ENCODE measurements around the gene PGRMC1.

PGRMC1 gene

DNA sequence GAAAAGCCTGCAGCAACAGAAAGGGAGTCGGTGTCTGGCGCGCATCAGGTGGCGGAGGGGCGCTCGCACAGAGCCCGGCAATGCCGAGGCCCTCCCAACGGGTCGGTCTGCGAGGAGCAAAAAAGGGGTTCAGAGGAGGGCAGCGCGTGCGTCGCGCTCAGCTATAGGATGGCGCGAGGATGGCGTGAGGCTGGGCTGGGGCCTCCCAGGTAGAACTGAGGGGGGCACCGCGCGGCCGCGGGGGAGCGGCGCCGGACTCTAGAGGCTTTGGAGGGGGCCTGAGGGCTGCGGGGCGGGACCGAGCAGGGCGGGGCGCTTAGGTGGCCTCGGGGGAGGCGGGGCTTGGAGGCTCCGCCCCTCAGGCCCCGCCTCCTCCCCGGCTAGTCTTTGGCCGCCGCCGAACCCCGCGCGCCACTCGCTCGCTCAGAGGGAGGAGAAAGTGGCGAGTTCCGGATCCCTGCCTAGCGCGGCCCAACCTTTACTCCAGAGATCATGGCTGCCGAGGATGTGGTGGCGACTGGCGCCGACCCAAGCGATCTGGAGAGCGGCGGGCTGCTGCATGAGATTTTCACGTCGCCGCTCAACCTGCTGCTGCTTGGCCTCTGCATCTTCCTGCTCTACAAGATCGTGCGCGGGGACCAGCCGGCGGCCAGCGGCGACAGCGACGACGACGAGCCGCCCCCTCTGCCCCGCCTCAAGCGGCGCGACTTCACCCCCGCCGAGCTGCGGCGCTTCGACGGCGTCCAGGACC lies at the start of gene PGRMC1:
TSS of gene PGRMC1 (plus strand) at position 414 of the 751 bp plus-strand sequence. CDS start at position 493, 79 bp downstream.
- TF ChIP-seq, protein P1, sequence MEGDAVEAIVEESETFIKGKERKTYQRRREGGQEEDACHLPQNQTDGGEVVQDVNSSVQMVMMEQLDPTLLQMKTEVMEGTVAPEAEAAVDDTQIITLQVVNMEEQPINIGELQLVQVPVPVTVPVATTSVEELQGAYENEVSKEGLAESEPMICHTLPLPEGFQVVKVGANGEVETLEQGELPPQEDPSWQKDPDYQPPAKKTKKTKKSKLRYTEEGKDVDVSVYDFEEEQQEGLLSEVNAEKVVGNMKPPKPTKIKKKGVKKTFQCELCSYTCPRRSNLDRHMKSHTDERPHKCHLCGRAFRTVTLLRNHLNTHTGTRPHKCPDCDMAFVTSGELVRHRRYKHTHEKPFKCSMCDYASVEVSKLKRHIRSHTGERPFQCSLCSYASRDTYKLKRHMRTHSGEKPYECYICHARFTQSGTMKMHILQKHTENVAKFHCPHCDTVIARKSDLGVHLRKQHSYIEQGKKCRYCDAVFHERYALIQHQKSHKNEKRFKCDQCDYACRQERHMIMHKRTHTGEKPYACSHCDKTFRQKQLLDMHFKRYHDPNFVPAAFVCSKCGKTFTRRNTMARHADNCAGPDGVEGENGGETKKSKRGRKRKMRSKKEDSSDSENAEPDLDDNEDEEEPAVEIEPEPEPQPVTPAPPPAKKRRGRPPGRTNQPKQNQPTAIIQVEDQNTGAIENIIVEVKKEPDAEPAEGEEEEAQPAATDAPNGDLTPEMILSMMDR (IDR thresholded peaks at IDR 0.05; ENCODE audit: low read depth, low read length) = no peak
- peak; percentile 54 for DNase-seq (ENCODE audit: extremely low read depth, low read depth)

DNA sequence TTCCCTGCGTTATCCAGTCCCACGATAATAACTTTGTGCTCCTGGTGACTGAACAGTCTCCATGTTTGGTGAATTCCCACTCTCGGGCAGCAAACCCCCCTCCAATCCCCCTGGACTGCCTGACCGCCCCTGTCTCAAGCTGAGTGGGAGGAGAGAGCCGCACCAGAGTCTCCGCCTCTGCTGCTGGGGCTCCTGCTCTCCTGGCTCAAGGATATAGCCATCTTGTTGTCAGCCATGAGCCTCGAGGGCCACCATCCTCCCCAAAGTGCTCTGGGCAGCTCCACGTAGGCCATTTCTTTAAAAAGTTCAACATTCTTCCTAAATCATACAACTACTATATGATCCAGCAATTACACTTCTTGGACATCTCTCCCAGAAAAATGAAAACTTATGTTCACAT lies 49.3 kb upstream of the PGRMC1 start:
- TF ChIP-seq, protein P1 (IDR thresholded peaks at IDR 0.05; ENCODE audit: low read depth, low read length) = no peak

DNA sequence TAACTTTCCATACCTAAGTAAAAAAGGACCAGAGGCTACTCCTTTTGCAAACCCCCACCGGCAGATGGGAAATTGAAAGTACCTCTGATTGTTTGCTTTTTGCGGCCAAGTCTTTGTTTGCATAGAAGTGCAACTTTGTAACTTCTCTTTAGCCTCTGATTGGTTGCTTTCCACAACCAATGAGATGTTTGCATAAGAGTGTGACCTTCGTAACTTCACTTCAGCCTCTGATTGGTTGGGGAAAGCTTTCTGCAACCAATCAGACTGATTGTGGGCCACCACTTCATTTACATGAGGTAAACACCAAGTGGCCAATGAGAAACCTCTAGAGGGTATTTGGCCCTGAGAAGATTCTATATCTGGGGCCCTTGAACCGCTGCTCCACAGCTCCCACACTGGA lies 48.8 kb upstream of the PGRMC1 start:
- TF ChIP-seq, protein P1 (IDR thresholded peaks at IDR 0.05; ENCODE audit: low read depth, low read length) = no peak
- no peak for DNase-seq (ENCODE audit: extremely low read depth, low read depth)

More for the DNA sequence above, 49.3 kb upstream of the PGRMC1 start:
- no peak for DNase-seq (ENCODE audit: extremely low read depth, low read depth)

DNA sequence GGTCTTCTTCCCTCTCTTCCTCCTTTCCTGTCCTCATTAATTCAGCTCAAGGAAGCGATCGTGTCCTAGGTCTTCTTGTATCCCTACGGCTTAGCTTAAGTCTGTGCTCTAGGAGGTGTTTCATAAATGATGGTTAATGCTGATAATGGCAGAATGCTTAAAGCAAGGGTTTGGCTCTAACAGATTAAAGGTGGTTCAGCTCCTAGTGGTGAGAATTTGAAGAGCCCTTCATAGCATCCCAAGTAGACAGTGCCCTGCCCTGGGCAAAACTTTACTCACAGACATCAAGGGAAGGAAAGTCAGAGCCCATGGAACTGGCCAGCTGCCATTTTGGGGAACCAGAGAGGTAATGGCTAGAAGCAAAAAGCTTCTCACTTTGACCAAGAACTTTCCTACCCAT lies 47.0 kb upstream of the PGRMC1 start:
- no peak for DNase-seq (ENCODE audit: extremely low read depth, low read depth)

DNA sequence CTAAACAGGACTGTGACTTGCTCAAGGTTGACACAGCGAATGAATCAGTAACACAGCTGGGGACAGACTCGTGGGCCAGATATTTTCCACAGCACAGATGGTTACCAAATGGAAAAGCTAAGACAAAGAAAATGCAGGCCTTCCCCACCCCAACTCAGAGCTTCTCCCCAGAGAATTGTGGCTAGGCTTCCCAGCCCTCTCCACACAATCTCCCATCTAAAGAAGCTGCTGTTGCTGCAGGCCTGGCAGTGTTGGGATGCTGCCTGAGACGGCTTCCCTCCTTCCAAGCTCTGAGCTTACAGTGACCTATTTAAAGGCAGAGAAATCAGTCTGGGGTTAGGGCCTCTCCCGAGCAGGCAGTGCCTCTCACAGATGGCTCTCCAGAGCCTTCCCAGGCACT lies 46.5 kb upstream of the PGRMC1 start:
- TF ChIP-seq, protein P1 (IDR thresholded peaks at IDR 0.05; ENCODE audit: low read depth, low read length) = no peak
- no peak for DNase-seq (ENCODE audit: extremely low read depth, low read depth)

More for the DNA sequence above, 47.0 kb upstream of the PGRMC1 start:
- TF ChIP-seq, protein P1 (IDR thresholded peaks at IDR 0.05; ENCODE audit: low read depth, low read length) = no peak

DNA sequence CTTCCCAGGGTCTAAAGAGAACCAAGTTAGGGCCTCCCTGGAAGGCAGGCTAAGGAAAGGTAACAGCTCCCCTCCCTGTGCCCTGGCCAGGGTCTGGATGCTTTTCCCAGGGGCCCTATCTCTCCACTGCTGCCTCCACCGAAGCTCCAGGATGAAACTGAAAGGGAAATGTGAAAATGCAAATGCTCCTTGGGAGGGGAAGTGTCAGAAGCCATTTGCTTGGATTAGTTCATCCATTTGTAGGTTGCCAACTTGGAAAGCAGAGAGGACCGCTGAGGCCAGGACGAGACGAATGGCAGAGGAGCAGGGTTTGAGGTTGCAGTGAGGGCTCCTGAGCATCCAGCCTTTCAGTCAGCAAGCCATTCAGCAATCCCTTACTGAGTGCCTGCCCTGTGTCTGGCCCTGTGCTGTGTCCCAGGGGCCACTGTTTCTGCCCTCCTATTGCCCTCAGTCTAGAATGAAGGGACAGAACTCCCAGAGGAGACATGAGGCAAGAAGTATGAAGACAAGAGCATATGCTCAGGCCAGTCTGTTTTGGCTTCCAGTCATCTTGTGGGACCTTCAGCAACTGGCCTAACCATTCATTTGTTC lies 45.9 kb upstream of the PGRMC1 start:
- TF ChIP-seq, protein P1 (IDR thresholded peaks at IDR 0.05; ENCODE audit: low read depth, low read length) = no peak

DNA sequence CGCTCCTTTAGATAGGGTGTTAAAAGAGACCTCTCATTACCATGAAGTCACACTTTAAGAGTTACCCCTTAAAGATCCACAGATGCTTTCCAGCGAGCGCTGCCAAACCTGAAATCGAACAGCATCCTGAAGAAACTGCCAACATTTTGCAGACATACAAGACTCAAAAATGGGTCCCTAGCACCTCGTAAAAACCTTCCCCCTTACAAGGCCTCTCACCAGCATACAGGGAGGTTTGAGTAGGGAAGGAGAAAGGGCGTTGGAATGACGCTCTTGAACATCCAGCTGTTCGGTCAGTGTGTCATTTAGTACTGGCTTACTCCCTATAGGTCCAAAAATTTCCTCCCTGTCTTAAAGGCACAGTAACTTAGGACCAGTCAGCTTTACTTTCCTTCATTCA lies 45.3 kb upstream of the PGRMC1 start:
- DNase-seq (ENCODE audit: extremely low read depth, low read depth) = no peak
- TF ChIP-seq, protein P1 (IDR thresholded peaks at IDR 0.05; ENCODE audit: low read depth, low read length) = no peak

More for the DNA sequence above, 45.9 kb upstream of the PGRMC1 start:
- DNase-seq (ENCODE audit: extremely low read depth, low read depth) = no peak

Measured in AG09319 (cell line).